Esophagus (tissue), 2 donors: ENCODE results near the gene TBCE. TPM values are rescaled to one million over a fixed set of nuclear protein-coding genes. Genes with fewer than 3 reads are reported as not detected.
"Not testable (repeated sequence)": the region's sequence is repeated elsewhere in the genome, so short reads cannot be mapped to it uniquely, and the experiment has no call there.

Experiments
- H3K27ac ChIP-seq, 2 donors: one replicate each; pipeline ENCODE4 v1.5.1; 2013; ENCODE audit warnings: low read depth in 2 of 2, mild to moderate bottlenecking in 2 of 2, inconsistent platforms in 1 of 2, low read length in 1 of 2, moderate library complexity in 1 of 2
- H3K27me3 ChIP-seq, 2 donors: one replicate each; pipeline ENCODE4 v1.6.1; 2013; ENCODE audit warnings: low read length in 2 of 2, control low read depth in 1 of 2, mild to moderate bottlenecking in 1 of 2; ENCODE audit not compliant: insufficient read depth in 2 of 2, control insufficient read depth in 1 of 2
- H3K36me3 ChIP-seq, 2 donors: one replicate each; pipeline ENCODE4 v1.6.1; 2013; ENCODE audit warnings: low read length in 1 of 2; ENCODE audit not compliant: control insufficient read depth in 2 of 2, insufficient read depth in 2 of 2
- H3K4me1 ChIP-seq, 2 donors: one replicate each; pipeline ENCODE4 v1.6.1; 2013; ENCODE audit warnings: low read length in 1 of 2; ENCODE audit not compliant: control insufficient read depth in 2 of 2, insufficient read depth in 2 of 2
- H3K4me3 ChIP-seq, 2 donors: one replicate each; pipeline ENCODE4 v1.5.1; 2013; ENCODE audit warnings: low read length in 2 of 2, mild to moderate bottlenecking in 2 of 2, low read depth in 1 of 2, moderate library complexity in 1 of 2
- H3K9me3 ChIP-seq, 2 donors: one replicate each; pipeline ENCODE4 v1.6.1; 2013; ENCODE audit warnings: mild to moderate bottlenecking in 2 of 2, low read depth in 1 of 2, low read length in 1 of 2, moderate library complexity in 1 of 2; ENCODE audit not compliant: control insufficient read depth in 2 of 2, insufficient read depth in 1 of 2
- WGBS, 2 donors: extraction: QIAGEN DNeasy Blood & Tissue Kit; methylation state at CpG; one replicate each; pipeline ENCODE4 v1.1.7; 2013; 5-methylcytosine and 5-hydroxymethylcytosine counted together
- polyA plus RNA-seq, 2 donors: library from polyadenylated mRNA; stranded (reverse); fragments of 200-250 nt; gene quantifications; one replicate each; pipeline ENCODE4 v1.2.3, GENCODE V29; 2013
- donor health status: healthy with polysubstance abuse.
- donor health status: Bipolar disorder and iron deficiency.

Gene TBCE
- polyA plus RNA-seq, 2 donors, result 14.4 to 25.9 TPM

DNA sequence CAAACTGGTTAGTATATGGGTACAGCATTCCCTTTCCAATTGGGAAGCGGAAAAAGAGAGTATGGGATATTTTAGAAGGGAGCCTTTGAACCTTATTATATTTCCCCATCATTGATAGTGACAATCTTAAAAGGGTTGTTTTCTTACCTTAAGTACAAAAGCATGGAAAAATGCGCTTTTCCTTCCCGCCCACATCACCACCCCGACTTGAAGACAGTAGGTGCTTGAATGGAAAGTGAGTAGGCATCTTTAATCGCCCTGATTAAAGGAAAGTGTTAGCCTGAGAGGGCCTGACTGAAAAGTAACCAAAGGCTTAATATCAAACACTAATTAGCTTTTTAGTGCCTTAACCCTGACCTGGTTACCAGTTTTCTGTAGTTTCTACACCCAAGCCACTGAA lies 23.5 kb upstream of the TBCE start:
- Histone ChIP-seq H3K9me3 (no peaks in the 10 kb centered on the region), H3K27me3 (no peaks in the 10 kb centered on the region), H3K27ac (no peak overlapping the region), H3K4me3 (no peak overlapping the region), H3K4me1 (no peaks in the 10 kb centered on the region), H3K36me3 (peaks cover 0 to 7% of the 10 kb centered on the region in 2 donors)
- 94% methylated on average over 5 of the region's 5 CpGs for WGBS, 2 donors

DNA sequence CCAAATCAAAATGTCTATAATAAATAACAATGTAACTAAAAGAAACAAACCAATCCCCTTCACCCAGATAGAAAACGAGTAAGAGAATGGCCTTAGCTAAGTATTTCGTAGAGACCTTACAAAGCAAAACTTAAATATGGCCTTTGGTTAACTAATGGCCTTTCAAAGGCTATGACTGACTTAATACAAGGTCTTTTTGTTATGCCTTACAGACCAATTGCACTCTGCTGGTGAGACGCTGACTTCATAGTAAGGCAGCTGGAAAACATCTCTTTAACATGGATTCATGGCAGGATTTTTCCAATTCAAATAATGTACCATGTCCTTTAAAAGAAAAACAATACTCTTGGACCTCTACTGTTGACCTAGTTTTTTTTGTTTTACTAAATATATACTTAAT lies 15.8 kb upstream of the TBCE start:
- no peaks in the 10 kb centered on the region for H3K4me1 ChIP-seq
- H3K36me3 ChIP-seq, result no peaks in the 10 kb centered on the region
- no peak overlapping the region for H3K27ac ChIP-seq
- H3K4me3 ChIP-seq, result no peak overlapping the region
- no peaks in the 10 kb centered on the region for H3K27me3 ChIP-seq
- 82 to 86% methylated on average over 3 of the region's 3 CpGs for WGBS, 2 donors
- H3K9me3 ChIP-seq, result no peaks in the 10 kb centered on the region

DNA sequence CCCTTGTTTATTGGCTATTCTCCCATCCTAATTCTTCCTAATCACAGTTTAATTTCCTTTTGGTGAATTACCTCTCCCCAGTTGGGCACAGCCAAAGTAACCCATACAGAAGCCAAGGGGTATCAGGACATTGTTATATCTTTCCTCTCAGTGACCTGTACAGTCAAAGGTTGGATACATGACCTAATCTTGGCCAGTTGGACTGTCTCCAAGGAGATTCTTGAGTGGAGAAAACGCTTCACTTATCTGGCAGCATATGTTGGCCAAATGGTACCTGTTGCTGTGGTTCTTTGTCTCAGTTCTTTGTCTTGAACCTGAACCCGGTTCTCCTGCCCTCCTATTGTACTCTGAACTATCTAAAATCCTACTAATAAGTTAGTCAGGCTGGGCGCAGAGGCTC lies 15.3 kb upstream of the TBCE start:
- WGBS, 2 donors, result 63 to 67% methylated on average over 3 of the region's 3 CpGs
- Histone ChIP-seq H3K4me1 (no peaks in the 10 kb centered on the region), H3K27me3 (no peaks in the 10 kb centered on the region), H3K4me3 (no peak overlapping the region), H3K9me3 (no peaks in the 10 kb centered on the region), H3K36me3 (no peaks in the 10 kb centered on the region), H3K27ac (no peak overlapping the region)

DNA sequence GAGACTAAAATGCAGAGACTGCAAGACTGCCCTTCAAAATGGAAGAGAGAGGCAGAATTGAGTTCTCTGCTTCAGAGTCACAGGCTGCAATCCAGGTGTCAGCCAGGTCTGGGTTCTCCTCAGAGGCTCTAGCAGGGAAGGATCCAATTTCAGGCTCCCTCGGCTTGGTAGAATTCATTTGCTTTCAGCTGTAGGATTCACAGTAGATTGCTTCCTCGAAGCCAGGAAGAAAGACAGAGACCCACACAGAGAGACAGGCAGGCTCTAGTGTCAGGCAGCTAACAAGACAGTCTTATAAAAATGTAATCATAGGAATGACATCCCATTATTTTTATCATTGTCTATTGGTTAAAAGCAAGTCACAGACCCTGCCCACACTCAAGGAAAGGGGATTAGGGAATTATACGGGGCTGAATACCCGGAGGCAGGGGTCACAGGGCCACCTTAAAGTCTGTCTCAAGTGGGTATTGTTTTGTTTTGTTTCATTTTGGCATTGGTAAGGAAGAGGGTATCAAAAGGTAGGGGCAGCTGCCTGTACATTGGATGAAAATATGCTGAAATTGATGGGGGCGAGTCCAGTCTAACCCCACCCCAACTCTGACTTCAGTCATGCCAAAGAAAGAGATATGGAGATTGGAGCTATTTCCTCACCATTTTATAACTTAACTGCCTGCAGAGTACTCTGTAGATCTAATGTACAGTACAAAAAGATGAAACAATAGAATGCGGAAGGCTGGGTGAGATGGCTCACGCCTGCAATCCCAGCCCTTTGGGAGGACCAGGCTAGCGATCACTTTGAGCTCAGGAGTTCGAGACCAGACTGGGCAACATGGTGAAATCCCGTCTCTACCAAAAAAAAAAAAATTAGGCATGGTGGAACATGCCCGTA lies 9.5 kb upstream of the TBCE start:
- Histone ChIP-seq H3K4me3 (no peak overlapping the region), H3K4me1 (no peaks in the 10 kb centered on the region), H3K9me3 (no peaks in the 10 kb centered on the region), H3K36me3 (no peaks in the 10 kb centered on the region), H3K27me3 (no peaks in the 10 kb centered on the region), H3K27ac (no peak overlapping the region)
- 66 to 67% methylated on average over 11 of the region's 11 CpGs for whole genome bisulfite sequencing, 2 donors

DNA sequence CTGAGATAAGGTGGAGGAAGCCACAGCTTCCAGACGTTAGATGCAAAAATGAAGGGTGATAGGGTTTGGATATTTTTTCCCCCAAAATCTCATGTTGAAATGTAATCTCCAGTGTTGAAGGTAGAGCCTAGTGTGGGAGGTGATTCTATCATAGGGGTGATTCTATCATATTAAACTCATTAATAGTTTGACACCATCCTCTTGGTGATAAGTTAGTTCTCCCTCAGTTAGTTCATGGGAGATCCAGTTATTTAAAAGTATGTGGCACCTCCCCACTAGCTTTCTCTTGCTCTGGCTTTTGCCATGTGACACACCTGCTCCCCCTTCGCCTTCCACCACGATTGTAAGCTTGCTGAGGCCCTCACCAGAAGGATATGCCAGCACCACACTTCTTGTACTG lies 8.3 kb upstream of the TBCE start:
- Histone ChIP-seq H3K4me3 (no peak overlapping the region), H3K36me3 (no peaks in the 10 kb centered on the region), H3K9me3 (no peaks in the 10 kb centered on the region), H3K27me3 (no peaks in the 10 kb centered on the region), H3K4me1 (no peaks in the 10 kb centered on the region), H3K27ac (no peak overlapping the region)
- WGBS, 2 donors, result 80 to 82% methylated on average over 3 of the region's 3 CpGs

DNA sequence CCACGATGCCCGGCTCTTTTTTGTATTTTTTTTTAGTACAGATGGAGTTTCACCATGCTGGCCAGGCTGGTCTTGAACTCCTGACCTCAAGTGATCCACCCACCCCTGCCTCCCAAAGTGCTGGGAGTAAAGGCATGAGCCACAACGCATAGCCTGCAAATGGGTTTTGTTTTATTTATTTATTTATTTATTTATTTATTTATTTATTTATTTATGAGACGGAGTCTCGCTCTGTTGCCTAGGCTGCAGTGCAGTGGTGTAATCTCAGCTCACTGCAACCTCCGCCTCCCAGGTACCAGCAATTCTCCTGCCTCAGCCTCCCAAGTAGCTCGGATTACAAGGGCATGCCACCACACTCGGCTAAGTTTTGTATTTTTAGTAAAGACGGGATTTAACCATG lies 3.0 kb upstream of the TBCE start:
- H3K36me3 ChIP-seq, H3K4me3 ChIP-seq, H3K9me3 ChIP-seq, H3K27me3 ChIP-seq, H3K4me1 ChIP-seq, H3K27ac ChIP-seq: not testable (repeated sequence)
- 96 to 97% methylated on average over 9 of the region's 9 CpGs for WGBS, 2 donors

DNA sequence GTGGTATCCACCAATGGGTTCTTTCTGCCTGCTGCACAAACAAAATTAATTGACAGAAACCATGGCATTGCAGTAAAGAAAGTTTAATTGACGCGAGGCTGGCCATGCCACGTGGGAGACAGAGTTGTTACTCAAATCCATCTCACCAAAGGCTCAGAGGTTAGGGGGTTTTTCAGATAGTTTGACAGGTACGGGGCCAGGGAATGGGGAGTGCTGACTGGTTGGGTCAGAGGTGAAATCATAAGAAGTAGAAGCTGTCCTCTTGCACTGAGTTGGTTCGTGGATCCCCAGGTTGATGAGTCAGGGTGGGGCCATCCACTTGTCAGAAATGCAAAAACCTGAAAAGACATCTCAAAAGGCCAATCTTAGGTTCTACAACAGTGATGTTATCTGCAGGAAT lies 941 bp upstream of the TBCE start:
- no peaks in the 10 kb centered on the region for H3K4me1 ChIP-seq
- no peak overlapping the region for H3K4me3 ChIP-seq
- H3K27ac ChIP-seq, result no peak overlapping the region
- H3K9me3 ChIP-seq, result no peaks in the 10 kb centered on the region
- 86 to 88% methylated on average over 5 of the region's 5 CpGs for WGBS, 2 donors
- no peaks in the 10 kb centered on the region for H3K27me3 ChIP-seq
- no peaks in the 10 kb centered on the region for H3K36me3 ChIP-seq

DNA sequence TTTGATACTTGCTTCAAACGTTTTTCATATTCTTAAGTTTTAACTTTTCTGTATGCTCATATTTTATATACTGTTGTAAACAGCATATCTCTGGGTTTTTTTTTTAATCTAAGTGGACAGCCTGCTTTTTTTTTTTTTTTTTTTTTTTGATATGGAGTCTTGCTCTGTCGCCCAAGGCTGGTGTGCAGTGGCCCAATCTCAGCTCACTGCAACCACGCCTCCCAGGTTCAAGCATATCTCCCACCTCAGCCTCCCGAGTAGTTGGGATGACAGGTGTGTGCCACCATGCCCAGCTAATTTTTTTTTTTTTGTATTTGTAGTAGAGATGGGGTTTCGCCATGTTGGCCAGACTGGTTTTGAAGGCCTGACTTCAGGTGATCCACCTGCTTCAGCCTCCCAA lies 1.2 kb downstream of the TBCE start:
- H3K27me3 ChIP-seq, result no peaks in the 10 kb centered on the region
- 66 to 78% methylated on average over 5 of the region's 5 CpGs for WGBS, 2 donors
- H3K4me1 ChIP-seq, result no peaks in the 10 kb centered on the region
- no peaks in the 10 kb centered on the region for H3K9me3 ChIP-seq
- peak overlapping the region in 1 of 2 donors; percentile 77 for H3K4me3 ChIP-seq
- no peaks in the 10 kb centered on the region for H3K36me3 ChIP-seq
- no peak overlapping the region for H3K27ac ChIP-seq

DNA sequence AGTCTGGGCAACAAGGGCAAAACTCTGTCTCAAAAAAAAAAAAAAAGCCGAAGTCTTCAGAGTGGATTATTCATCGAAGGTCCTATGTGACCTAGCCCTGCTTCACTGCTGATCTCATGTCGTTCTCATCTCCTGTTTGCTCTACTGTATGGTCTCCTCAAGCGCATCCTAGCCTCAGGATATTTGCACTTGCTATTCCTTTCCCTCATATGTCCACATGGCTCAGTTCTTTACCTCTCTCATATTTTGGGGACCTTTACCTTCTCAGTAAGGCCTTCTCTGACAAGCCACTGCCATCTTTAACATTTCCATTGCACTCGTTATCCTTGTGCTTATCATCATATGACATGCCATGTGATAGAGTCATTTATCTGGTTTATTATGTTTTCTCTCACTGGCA lies 2.6 kb downstream of the TBCE start:
- 89 to 94% methylated on average over 5 of the region's 5 CpGs for WGBS, 2 donors
- no peaks in the 10 kb centered on the region for H3K4me1 ChIP-seq
- no peak overlapping the region for H3K4me3 ChIP-seq
- no peaks in the 10 kb centered on the region for H3K36me3 ChIP-seq
- no peaks in the 10 kb centered on the region for H3K27me3 ChIP-seq
- H3K9me3 ChIP-seq, result no peaks in the 10 kb centered on the region
- no peak overlapping the region for H3K27ac ChIP-seq

DNA sequence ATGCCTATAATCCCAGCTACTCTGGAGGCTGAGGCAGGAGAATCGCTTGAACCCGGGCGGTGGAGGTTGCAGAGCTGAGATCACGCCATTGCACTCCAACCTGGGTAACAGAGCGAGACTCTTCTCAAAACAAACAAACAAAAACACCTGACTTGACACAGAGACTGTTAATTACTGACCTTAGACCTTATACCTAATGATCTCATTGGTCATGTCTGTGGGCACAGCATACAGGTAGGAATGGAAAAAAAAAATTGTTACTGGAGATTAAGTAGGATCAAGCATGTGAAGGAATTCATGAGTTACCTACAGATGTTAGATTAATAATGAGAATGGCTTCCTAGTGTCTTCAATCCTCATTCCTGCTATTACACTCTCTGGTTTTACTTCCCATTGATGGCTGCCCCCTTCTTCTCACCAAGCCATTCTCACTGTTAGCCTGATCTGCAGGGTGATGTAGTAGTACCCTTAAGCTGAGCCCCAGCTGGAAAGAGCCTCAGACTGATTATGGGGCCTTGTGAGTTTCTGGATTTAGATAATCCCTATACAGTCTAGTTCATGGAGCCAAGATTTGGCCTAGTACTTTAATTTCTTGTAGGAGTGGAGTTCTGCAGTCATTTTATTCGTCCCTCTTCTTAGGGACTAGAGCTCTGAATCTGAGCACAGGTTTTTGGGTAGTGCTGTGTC lies 8.8 kb downstream of the TBCE start:
- Histone ChIP-seq H3K36me3 (peaks cover 0 to 2% of the 10 kb centered on the region in 2 donors), H3K27ac (no peak overlapping the region), H3K4me1 (no peaks in the 10 kb centered on the region), H3K9me3 (no peaks in the 10 kb centered on the region), H3K27me3 (no peaks in the 10 kb centered on the region), H3K4me3 (no peak overlapping the region)
- 97% methylated on average over 6 of the region's 6 CpGs for WGBS, 2 donors
